IMR-90 (cell line): Measurements from ENCODE around the gene CNTN4. TPM values are rescaled to one million over a fixed set of nuclear protein-coding genes. Genes with fewer than 3 reads are reported as not detected.

ENCODE experiments used
- ATAC-seq: fragments of 200-7000 bp; cut with Tn5 transposase; 2 replicates; pipeline ENCODE4 v1.9.1; 2020; ENCODE audit warnings: low read depth, mild to moderate bottlenecking, moderate library complexity
- BruUV-seq: library from RNA; stranded (reverse); fragments of 400-500 nt; replicated peaks from 2 replicates; lab custom pipeline; 2021; lab: Mats Ljungman, UMichigan
- CTCF ChIA-PET: fragments of 300-600 bp; formaldehyde crosslinking; extraction: SDS; loops from one replicate; lab custom pipeline; 2021; ENCODE audit warnings: antibody characterized with exemption; lab: Yijun Ruan, JAX
- POLR2A ChIA-PET: fragments of 300-600 bp; sonication (Branson Sonifier 250); formaldehyde crosslinking; loops from one replicate; lab custom pipeline; 2022; ENCODE audit warnings: antibody characterized with exemption; ENCODE audit not compliant: unreplicated experiment; lab: Charles Lee
- DNase-seq: peaks from one replicate; pipeline ENCODE4 v3.0.0; 2013
- H2AFZ ChIP-seq: replicated peaks from 2 replicates; pipeline ENCODE3; 2013; ENCODE audit warnings: low read length, mild to moderate bottlenecking; ENCODE audit not compliant: poor library complexity
- H2AK5ac ChIP-seq: 2 replicates; pipeline ENCODE4 v1.6.1; 2013; ENCODE audit warnings: low read depth, low read length, inconsistent platforms
- H2AK9ac ChIP-seq: replicated peaks from 2 replicates; pipeline ENCODE3; 2013; ENCODE audit warnings: mild to moderate bottlenecking, low read depth, low read length, moderate library complexity; ENCODE audit not compliant: poor library complexity
- H2BK120ac ChIP-seq: 2 replicates; pipeline ENCODE4 v1.6.1; 2013; ENCODE audit warnings: low read depth, low read length, inconsistent platforms
- H2BK15ac ChIP-seq: 3 replicates; pipeline ENCODE4 v1.6.1; 2013; ENCODE audit warnings: low read depth, low read length, inconsistent platforms
- H2BK20ac ChIP-seq: 2 replicates; pipeline ENCODE4 v1.6.1; 2013; ENCODE audit warnings: low read depth, mild to moderate bottlenecking, inconsistent platforms, low read length, moderate library complexity
- H2BK5ac ChIP-seq: 2 replicates; pipeline ENCODE4 v1.6.1; 2013; ENCODE audit warnings: mild to moderate bottlenecking, low read depth, low read length, inconsistent platforms; ENCODE audit not compliant: poor library complexity, severe bottlenecking
- H3K14ac ChIP-seq: replicated peaks from 2 replicates; pipeline ENCODE4 v1.6.1; 2013; ENCODE audit warnings: low read depth, low read length, inconsistent platforms
- H3K18ac ChIP-seq: 2 replicates; pipeline ENCODE4 v1.6.1; 2013; ENCODE audit warnings: low read depth, low read length, control low read depth
- H3K23ac ChIP-seq: 2 replicates; pipeline ENCODE4 v1.6.1; 2013; ENCODE audit warnings: low read depth, low read length, inconsistent platforms
- H3K27ac ChIP-seq: 2 replicates; pipeline ENCODE4 v1.5.1; 2013; ENCODE audit warnings: mild to moderate bottlenecking, control low read depth, low read length; ENCODE audit not compliant: insufficient read depth
- H3K27me3 ChIP-seq: 2 replicates; pipeline ENCODE4 v1.6.1; 2013; ENCODE audit warnings: low read length; ENCODE audit not compliant: control insufficient read depth, insufficient read depth
- H3K36me3 ChIP-seq: 2 replicates; pipeline ENCODE4 v1.6.1; 2013; ENCODE audit warnings: low read length, mixed read lengths; ENCODE audit not compliant: control insufficient read depth, insufficient read depth
- H3K4ac ChIP-seq: 2 replicates; pipeline ENCODE4 v1.6.1; 2013; ENCODE audit warnings: low read depth, low read length, inconsistent platforms
- H3K4me1 ChIP-seq: 2 replicates; pipeline ENCODE4 v1.6.1; 2013; ENCODE audit warnings: low read length, mixed read lengths; ENCODE audit not compliant: control insufficient read depth, insufficient read depth
- H3K4me2 ChIP-seq: 2 replicates; pipeline ENCODE4 v1.6.1; 2013; ENCODE audit warnings: low read depth, mild to moderate bottlenecking, control low read depth, low read length, moderate library complexity
- H3K4me3 ChIP-seq: 2 replicates; pipeline ENCODE4 v1.5.1; 2013; ENCODE audit warnings: low read depth, mild to moderate bottlenecking, control low read depth, low read length, moderate library complexity; ENCODE audit not compliant: insufficient read depth
- H3K56ac ChIP-seq: 2 replicates; pipeline ENCODE4 v1.6.1; 2013; ENCODE audit warnings: low read length, inconsistent platforms; ENCODE audit not compliant: insufficient read depth; ENCODE audit errors: extremely low read depth
- H3K79me1 ChIP-seq, 2 experiments: 2 replicates each; pipeline ENCODE4 v1.6.1; 2013; ENCODE audit warnings: low read length in 2 of 2, inconsistent platforms in 1 of 2, low read depth in 1 of 2
- H3K9ac ChIP-seq: 2 replicates; pipeline ENCODE4 v1.6.1; 2013; ENCODE audit warnings: low read depth, low read length, control low read depth
- H3K9me1 ChIP-seq: 2 replicates; pipeline ENCODE4 v1.6.1; 2013; ENCODE audit warnings: low read length, inconsistent platforms; ENCODE audit not compliant: insufficient read depth
- H3K9me3 ChIP-seq: 2 replicates; pipeline ENCODE4 v1.6.1; 2013; ENCODE audit warnings: low read length; ENCODE audit not compliant: control insufficient read depth, insufficient read depth
- H4K20me1 ChIP-seq: 2 replicates; pipeline ENCODE4 v1.6.1; 2013; ENCODE audit warnings: low read length, inconsistent platforms; ENCODE audit not compliant: insufficient read depth
- H4K5ac ChIP-seq: 2 replicates; pipeline ENCODE4 v1.6.1; 2013; ENCODE audit warnings: mild to moderate bottlenecking, low read depth, low read length, control low read depth
- H4K8ac ChIP-seq, 2 experiments: 2 replicates each; pipeline ENCODE4 v1.6.1; 2013; ENCODE audit warnings: low read depth in 2 of 2, low read length in 2 of 2, control low read depth in 1 of 2, inconsistent platforms in 1 of 2
- H4K91ac ChIP-seq: 2 replicates; pipeline ENCODE4 v1.6.1; 2013; ENCODE audit warnings: low read depth, low read length, inconsistent platforms; ENCODE audit not compliant: insufficient read depth
- SMC3 ChIP-seq: fragments of 150-350 bp; IDR thresholded peaks from 2 replicates; pipeline ENCODE4 v1.6.1; 2016; ENCODE audit warnings: low read depth, mild to moderate bottlenecking, antibody characterized with exemption, low read length, moderate library complexity
- WGBS, 2 experiments: methylation state at CpG; one replicate each; pipeline versions ENCODE4 v1.1.5 to v1.1.7; 2013; ENCODE audit warnings: missing lambda C conversion rate in 2 of 2; ENCODE audit not compliant: insufficient read length in 1 of 2; ENCODE audit errors: extremely low coverage in 2 of 2; 5-methylcytosine and 5-hydroxymethylcytosine counted together
- dilution Hi-C: fragments of 300-500 bp; cut with HindIII; formaldehyde crosslinking; loops from one replicate; pipeline ENCODE4 v1.14.3; 2018; ENCODE audit warnings: low sequenced_read_pairs; ENCODE audit not compliant: unreplicated experiment
- in situ Hi-C: fragments of 300-500 bp; cut with MboI; formaldehyde crosslinking; loops from 3 replicates; pipeline ENCODE4 v1.14.3; 2019; ENCODE audit warnings: low sequenced_read_pairs, inconsistent platforms, mixed read lengths
- intact Hi-C: fragments of 100-400 bp; cut with micrococcal nuclease; formaldehyde crosslinking; loops from 2 replicates; pipeline ENCODE4 v1.10.0; 2022
- polyA plus RNA-seq, 3 experiments: library from polyadenylated mRNA; depleted of rRNA; stranded (reverse); fragments of >200 nt; gene quantifications; 2 replicates each; pipeline ENCODE4 v1.2.3, GENCODE V29; 2012; ENCODE audit warnings: low replicate concordance in 1 of 3
- total RNA-seq: library from RNA; depleted of rRNA; stranded (reverse); fragments of >200 nt; gene quantifications from 2 replicates; pipeline ENCODE4 v1.2.3, GENCODE V29; 2012
- TF ChIP-seq, protein P1 (sequence below): conservative IDR thresholded peaks from 2 replicates; pipeline ENCODE4 v1.5.1; 2012; ENCODE audit warnings: mild to moderate bottlenecking, low read depth, low read length, improper control_type of control experiment

CNTN4 gene
- total and polyA plus RNA-seq, 2 of the 4 experiments (the other 2 are of a cell fraction): under 0.01 TPM; not detected in 1

- H3K14ac ChIP-seq: no peak overlapping the region
- H3K9me1 ChIP-seq: no peaks in the 10 kb centered on the region
- no peak overlapping the region for H2AFZ ChIP-seq
- no peak overlapping the region for H2BK20ac ChIP-seq
- H2BK5ac ChIP-seq: no peak overlapping the region
- TF ChIP-seq, protein P1, sequence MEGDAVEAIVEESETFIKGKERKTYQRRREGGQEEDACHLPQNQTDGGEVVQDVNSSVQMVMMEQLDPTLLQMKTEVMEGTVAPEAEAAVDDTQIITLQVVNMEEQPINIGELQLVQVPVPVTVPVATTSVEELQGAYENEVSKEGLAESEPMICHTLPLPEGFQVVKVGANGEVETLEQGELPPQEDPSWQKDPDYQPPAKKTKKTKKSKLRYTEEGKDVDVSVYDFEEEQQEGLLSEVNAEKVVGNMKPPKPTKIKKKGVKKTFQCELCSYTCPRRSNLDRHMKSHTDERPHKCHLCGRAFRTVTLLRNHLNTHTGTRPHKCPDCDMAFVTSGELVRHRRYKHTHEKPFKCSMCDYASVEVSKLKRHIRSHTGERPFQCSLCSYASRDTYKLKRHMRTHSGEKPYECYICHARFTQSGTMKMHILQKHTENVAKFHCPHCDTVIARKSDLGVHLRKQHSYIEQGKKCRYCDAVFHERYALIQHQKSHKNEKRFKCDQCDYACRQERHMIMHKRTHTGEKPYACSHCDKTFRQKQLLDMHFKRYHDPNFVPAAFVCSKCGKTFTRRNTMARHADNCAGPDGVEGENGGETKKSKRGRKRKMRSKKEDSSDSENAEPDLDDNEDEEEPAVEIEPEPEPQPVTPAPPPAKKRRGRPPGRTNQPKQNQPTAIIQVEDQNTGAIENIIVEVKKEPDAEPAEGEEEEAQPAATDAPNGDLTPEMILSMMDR: no peak
- TF ChIP-seq SMC3: no peak
- H3K36me3 ChIP-seq: no peaks in the 10 kb centered on the region
- H3K4me3 ChIP-seq: no peak overlapping the region
- H3K23ac ChIP-seq: no peak overlapping the region
- no peak overlapping the region for H3K18ac ChIP-seq
- dilution Hi-C loops: no loop called here
- no peaks in the 10 kb centered on the region for H3K79me1 ChIP-seq
- no peak overlapping the region for H3K4me2 ChIP-seq
- no peak for DNase-seq
- H3K9ac ChIP-seq: no peak overlapping the region
- no peak overlapping the region for H4K91ac ChIP-seq
- in situ Hi-C loops: no loop called here
- H3K56ac ChIP-seq: no peak overlapping the region
- no TSS peak for BruUV-seq
- intact Hi-C loops: no loop called here
- CTCF ChIA-PET: no interaction called here
- POLR2A ChIA-PET: no interaction called here
- WGBS, 2 experiments: no CpG with 5 or more reads among the region's 2 CpGs
- H3K27ac ChIP-seq: no peak overlapping the region
- H3K4me1 ChIP-seq: no peaks in the 10 kb centered on the region
- H3K4ac ChIP-seq: no peak overlapping the region
- no peaks in the 10 kb centered on the region for H3K27me3 ChIP-seq
- no peak overlapping the region for H2BK120ac ChIP-seq
- no peak overlapping the region for H4K5ac ChIP-seq
- H2BK15ac ChIP-seq: no peak overlapping the region
- H4K8ac ChIP-seq: no peak overlapping the region
- no peak overlapping the region for H2AK9ac ChIP-seq
- no peak for ATAC-seq
- H2AK5ac ChIP-seq: no peak overlapping the region
- no peaks in the 10 kb centered on the region for H4K20me1 ChIP-seq
- peaks cover 5% of the 10 kb centered on the region; the same call in 1 of the 2 replicates for H3K9me3 ChIP-seq
These were observed 360.1 kb downstream of the CNTN4 start for GRCh38 chr3:2458816-2459215.
